Measurements from ENCODE around the gene TMEM119. TPM values are rescaled to one million over a fixed set of nuclear protein-coding genes. Genes with fewer than 3 reads are reported as not detected.

Gene TMEM119
- under 1 TPM; 0.11 to 0.48 TPM for total RNA-seq

GRCh38 chr12:108597559-108598471 lies at the start of gene TMEM119:
Gene TMEM119, minus strand, starts transcription at chr12:108598084. Its CDS starts 5,701 bp downstream, at chr12:108592383.
- no peak within 1 kb of the TSS for H3K27ac Mint-ChIP-seq

GRCh38 chr12:108646600-108647579 lies 49.0 kb upstream of the TMEM119 start:
- ATAC-seq (ENCODE audit: low read depth) (peak; percentile 34), DNase-seq (no peak)
- Mint-ChIP-seq H3K9me3 (no peaks in the 10 kb centered on the region), H3K27me3 (no peaks in the 10 kb centered on the region), H3K27ac (peak overlapping the region; percentile 86), H3K4me3 (peak overlapping the region; percentile 60), H3K4me1 (peaks cover 25% of the 10 kb centered on the region), H3K36me3 (peaks cover 33% of the 10 kb centered on the region)
- POLR2A ChIA-PET, result interaction anchor here (0.6 to 5.3 kb wide), 4 partner anchors 12 to 74 kb away, joined by 3 to 63 read pairs (median 6); partner anchors contain the start of gene SELPLG

More at GRCh38 chr12:108597559-108598471, at the start of gene TMEM119:
- ATAC-seq (ENCODE audit: low read depth) (no peak), DNase-seq (no peak)
- POLR2A ChIA-PET, result no interaction called here
- Mint-ChIP-seq H3K27me3 (peaks cover 5% of the 10 kb centered on the region), H3K4me3 (no peak within 1 kb of the TSS), H3K36me3 (no peaks in the 10 kb centered on the region), H3K4me1 (no peaks in the 10 kb centered on the region), H3K9me3 (no peaks in the 10 kb centered on the region)

GRCh38 chr12:108645686-108646599 lies 48.1 kb upstream of the TMEM119 start:
- H3K36me3 Mint-ChIP-seq, result peaks cover 29% of the 10 kb centered on the region
- H3K9me3 Mint-ChIP-seq, result no peaks in the 10 kb centered on the region
- ATAC-seq (ENCODE audit: low read depth) (peak; percentile 37), DNase-seq (no peak)
- H3K4me1 Mint-ChIP-seq, result peaks cover 25% of the 10 kb centered on the region
- POLR2A ChIA-PET, result interaction anchor here (0.6 to 5.3 kb wide), 5 partner anchors 11 to 73 kb away, joined by 3 to 63 read pairs (median 5); partner anchors contain the start of gene SELPLG
- H3K27me3 Mint-ChIP-seq, result no peaks in the 10 kb centered on the region
- peak overlapping the region; percentile 86 for H3K27ac Mint-ChIP-seq
- peak overlapping the region; percentile 60 for H3K4me3 Mint-ChIP-seq

GRCh38 chr12:108644811-108645120 lies 46.9 kb upstream of the TMEM119 start:
- Mint-ChIP-seq H3K9me3 (no peaks in the 10 kb centered on the region), H3K36me3 (peaks cover 29% of the 10 kb centered on the region), H3K27me3 (no peaks in the 10 kb centered on the region), H3K27ac (no peak overlapping the region), H3K4me1 (peaks cover 25% of the 10 kb centered on the region), H3K4me3 (no peak overlapping the region)
- ATAC-seq (ENCODE audit: low read depth) (no peak), DNase-seq (no peak)
- POLR2A ChIA-PET, result interaction anchor here (5.3 kb wide), 1 partner anchor 10 kb away, joined by 63 read pairs; the partner anchor contains the start of gene SELPLG

GRCh38 chr12:108643941-108644810 lies 46.3 kb upstream of the TMEM119 start:
- no peak overlapping the region for H3K4me3 Mint-ChIP-seq
- no peaks in the 10 kb centered on the region for H3K27me3 Mint-ChIP-seq
- no peak for DNase-seq
- H3K36me3 Mint-ChIP-seq, result peaks cover 28% of the 10 kb centered on the region
- ATAC-seq (ENCODE audit: low read depth), result no peak
- H3K4me1 Mint-ChIP-seq, result peaks cover 23% of the 10 kb centered on the region
- H3K9me3 Mint-ChIP-seq, result no peaks in the 10 kb centered on the region
- H3K27ac Mint-ChIP-seq, result no peak overlapping the region
- POLR2A ChIA-PET, result interaction anchor here (5.3 kb wide), 1 partner anchor 10 kb away, joined by 63 read pairs; the partner anchor contains the start of gene SELPLG

GRCh38 chr12:108642899-108643654 lies 45.2 kb upstream of the TMEM119 start:
- DNase-seq (no peak), ATAC-seq (ENCODE audit: low read depth) (no peak)
- Mint-ChIP-seq H3K36me3 (peaks cover 27% of the 10 kb centered on the region), H3K4me3 (no peak overlapping the region), H3K27me3 (no peaks in the 10 kb centered on the region), H3K27ac (no peak overlapping the region), H3K9me3 (no peaks in the 10 kb centered on the region), H3K4me1 (peaks cover 21% of the 10 kb centered on the region)
- POLR2A ChIA-PET, result interaction anchor here (1.0 to 1.7 kb wide), 2 partner anchors 10 to 14 kb away, joined by 3 to 4 read pairs; partner anchors contain the start of gene SELPLG

GRCh38 chr12:108642269-108642870 lies 44.5 kb upstream of the TMEM119 start:
- peak overlapping the region; percentile 3 for H3K27ac Mint-ChIP-seq
- peaks cover 29% of the 10 kb centered on the region for H3K36me3 Mint-ChIP-seq
- ATAC-seq (ENCODE audit: low read depth) (no peak), DNase-seq (no peak)
- no peaks in the 10 kb centered on the region for H3K9me3 Mint-ChIP-seq
- POLR2A ChIA-PET, result interaction anchor here (1.0 to 1.7 kb wide), 2 partner anchors 9 to 13 kb away, joined by 3 to 4 read pairs; partner anchors contain the start of gene SELPLG
- H3K27me3 Mint-ChIP-seq, result no peaks in the 10 kb centered on the region
- peaks cover 26% of the 10 kb centered on the region for H3K4me1 Mint-ChIP-seq
- H3K4me3 Mint-ChIP-seq, result no peak overlapping the region

- H3K4me3 Mint-ChIP-seq, result no peak overlapping the region
- H3K36me3 Mint-ChIP-seq, result peaks cover 31% of the 10 kb centered on the region
- peak overlapping the region; percentile 14 for H3K27ac Mint-ChIP-seq
- DNase-seq, result no peak
- H3K27me3 Mint-ChIP-seq, result no peaks in the 10 kb centered on the region
- no peak for ATAC-seq (ENCODE audit: low read depth)
- H3K4me1 Mint-ChIP-seq, result peaks cover 30% of the 10 kb centered on the region
- H3K9me3 Mint-ChIP-seq, result no peaks in the 10 kb centered on the region
- POLR2A ChIA-PET, result interaction anchor here (0.8 to 1.7 kb wide), 2 partner anchors 8 to 11 kb away, joined by 4 read pairs; partner anchors contain the start of gene SELPLG
These were observed 43.8 kb upstream of the TMEM119 start for GRCh38 chr12:108641446-108642268.

GRCh38 chr12:108640802-108641445 lies 43.0 kb upstream of the TMEM119 start:
- DNase-seq (no peak), ATAC-seq (ENCODE audit: low read depth) (no peak)
- Mint-ChIP-seq H3K9me3 (no peaks in the 10 kb centered on the region), H3K27me3 (no peaks in the 10 kb centered on the region), H3K36me3 (peaks cover 29% of the 10 kb centered on the region), H3K4me3 (no peak overlapping the region), H3K4me1 (peaks cover 28% of the 10 kb centered on the region), H3K27ac (no peak overlapping the region)
- POLR2A ChIA-PET, result interaction anchor here (0.8 to 1.7 kb wide), 2 partner anchors 7 to 11 kb away, joined by 4 read pairs; partner anchors contain the start of gene SELPLG
